ENCODE measurements around the gene ITPRIP. TPM values are rescaled to one million over a fixed set of nuclear protein-coding genes. Genes with fewer than 3 reads are reported as not detected.
A peak's percentile ranks its signal among the peaks of the same experiment; 100 is the strongest.

Gene ITPRIP
- polyA plus RNA-seq, 1 donor (not counting 4 experiments of a cell fraction or from before 2014, with no cell fraction given) = 12.1 TPM

DNA sequence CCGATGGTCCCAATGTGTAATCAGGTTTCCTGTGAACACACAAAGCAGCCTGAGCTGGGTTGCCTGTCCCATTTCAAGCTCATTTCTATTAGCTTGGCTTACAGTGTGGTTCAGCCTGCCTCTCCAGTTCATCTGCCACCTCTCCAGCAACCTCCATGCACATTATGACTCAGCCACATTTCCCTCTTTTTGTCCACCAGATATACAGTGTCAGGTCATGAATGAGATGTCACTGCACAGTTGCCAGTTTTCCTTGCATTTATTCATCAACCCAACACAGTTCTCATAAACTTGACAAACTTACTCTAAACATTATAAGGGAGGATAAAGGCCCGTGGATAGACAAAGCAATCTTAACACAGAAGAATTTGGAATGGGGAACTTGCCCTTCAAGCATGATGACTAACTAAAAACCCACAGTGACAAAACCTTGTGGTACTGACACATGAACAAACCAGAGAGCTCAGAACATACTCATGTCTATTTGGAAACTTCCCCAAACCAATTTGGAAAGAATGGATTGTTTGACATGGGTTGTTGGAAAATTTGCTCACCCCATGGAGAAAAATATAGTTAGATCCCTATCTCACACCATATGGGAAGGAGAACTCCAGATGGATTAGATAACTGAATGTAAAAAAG is 12.9 kb upstream of the ITPRIP start:
- H4K20me1 ChIP-seq (ENCODE audit: control insufficient read depth, extremely low read depth, insufficient read depth, low read length) = no peaks in the 10 kb centered on the region
- H3K36me3 ChIP-seq (ENCODE audit: control insufficient read depth in 2 of 2, extremely low read depth in 1 of 2, insufficient read depth in 2 of 2, low read length in 2 of 2) = no peaks in the 10 kb centered on the region
- dilution Hi-C loops (cut with MboI; ENCODE audit: extremely low pct_ligation_motif_present, low sequenced_read_pairs) = no loop called here
- H3K9ac ChIP-seq (ENCODE audit: control insufficient read depth, extremely low read depth, insufficient read depth, low read length) = peak overlapping the region; percentile 20
- no peaks in the 10 kb centered on the region for H3K79me2 ChIP-seq (ENCODE audit: control insufficient read depth, insufficient read depth, low read length)
- H3K4me1 ChIP-seq (ENCODE audit: control insufficient read depth, extremely low read depth, insufficient read depth, low read length) = peaks cover 38% of the 10 kb centered on the region
- no peak for DNase-seq (ENCODE audit: low read depth, low spot score)
- no peaks in the 10 kb centered on the region for H3K9me1 ChIP-seq (ENCODE audit: control insufficient read depth, extremely low read depth, insufficient read depth, low read length)
- FAIRE-seq = peak; percentile 66
- TF ChIP-seq, protein P1, sequence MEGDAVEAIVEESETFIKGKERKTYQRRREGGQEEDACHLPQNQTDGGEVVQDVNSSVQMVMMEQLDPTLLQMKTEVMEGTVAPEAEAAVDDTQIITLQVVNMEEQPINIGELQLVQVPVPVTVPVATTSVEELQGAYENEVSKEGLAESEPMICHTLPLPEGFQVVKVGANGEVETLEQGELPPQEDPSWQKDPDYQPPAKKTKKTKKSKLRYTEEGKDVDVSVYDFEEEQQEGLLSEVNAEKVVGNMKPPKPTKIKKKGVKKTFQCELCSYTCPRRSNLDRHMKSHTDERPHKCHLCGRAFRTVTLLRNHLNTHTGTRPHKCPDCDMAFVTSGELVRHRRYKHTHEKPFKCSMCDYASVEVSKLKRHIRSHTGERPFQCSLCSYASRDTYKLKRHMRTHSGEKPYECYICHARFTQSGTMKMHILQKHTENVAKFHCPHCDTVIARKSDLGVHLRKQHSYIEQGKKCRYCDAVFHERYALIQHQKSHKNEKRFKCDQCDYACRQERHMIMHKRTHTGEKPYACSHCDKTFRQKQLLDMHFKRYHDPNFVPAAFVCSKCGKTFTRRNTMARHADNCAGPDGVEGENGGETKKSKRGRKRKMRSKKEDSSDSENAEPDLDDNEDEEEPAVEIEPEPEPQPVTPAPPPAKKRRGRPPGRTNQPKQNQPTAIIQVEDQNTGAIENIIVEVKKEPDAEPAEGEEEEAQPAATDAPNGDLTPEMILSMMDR (optimal IDR thresholded peaks at IDR 0.05 in 1 of 3, IDR thresholded peaks at IDR 0.05 in 1 of 3, conservative IDR thresholded peaks at IDR 0.05 in 1 of 3; ENCODE audit: extremely low read depth in 1 of 3, insufficient read depth in 2 of 3, low read length in 3 of 3) = no peak
- TF ChIP-seq EZH2 (IDR thresholded peaks at IDR 0.05; ENCODE audit: low read length) = no peak
- no peaks in the 10 kb centered on the region for H3K9me3 ChIP-seq (ENCODE audit: control insufficient read depth, low read depth, low read length)
- peak overlapping the region; percentile 42 for H3K4me2 ChIP-seq (ENCODE audit: control insufficient read depth, extremely low read depth, insufficient read depth, low read depth, low read length)
- no peak overlapping the region for H2AFZ ChIP-seq (ENCODE audit: control insufficient read depth, low read length)
- H3K4me3 ChIP-seq (ENCODE audit: control insufficient read depth in 2 of 3, extremely low read depth in 1 of 3, insufficient read depth in 2 of 3, low read depth in 1 of 3, low read length in 3 of 3) = no peak overlapping the region
- peak overlapping the region; percentile 64 for H3K27ac ChIP-seq (ENCODE audit: control insufficient read depth, insufficient read depth, low read length)
- H3K27me3 ChIP-seq (ENCODE audit: control insufficient read depth, extremely low read depth, insufficient read depth, low read length) = peaks cover 8% of the 10 kb centered on the region

DNA sequence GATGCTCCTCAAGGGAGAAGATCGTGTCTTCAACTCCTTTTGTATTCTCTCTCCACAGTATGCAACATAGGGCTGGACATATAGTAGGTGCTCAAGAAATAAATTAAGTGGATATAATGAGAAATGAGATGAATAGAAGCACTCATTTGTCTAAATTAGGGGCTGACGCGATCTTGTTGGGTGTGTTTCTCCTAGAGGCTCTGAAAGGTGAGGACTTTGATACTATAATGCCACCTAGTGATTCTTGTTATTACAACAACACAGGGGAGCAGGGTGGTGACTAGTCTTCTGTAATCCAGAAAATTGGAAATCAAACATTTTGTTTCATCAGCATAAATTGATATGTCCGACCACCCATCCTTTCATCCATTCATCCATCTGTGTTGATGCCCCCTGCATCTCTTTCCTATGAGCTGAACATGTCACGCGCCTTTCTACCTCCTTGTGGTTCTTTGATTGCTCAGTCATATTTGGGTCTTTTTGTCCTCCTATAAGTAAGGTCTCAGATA is 11.9 kb upstream of the ITPRIP start:
- FAIRE-seq = no peak
- TF ChIP-seq EZH2 (IDR thresholded peaks at IDR 0.05; ENCODE audit: low read length) = no peak
- TF ChIP-seq, protein P1 (optimal IDR thresholded peaks at IDR 0.05 in 1 of 3, IDR thresholded peaks at IDR 0.05 in 1 of 3, conservative IDR thresholded peaks at IDR 0.05 in 1 of 3; ENCODE audit: extremely low read depth in 1 of 3, insufficient read depth in 2 of 3, low read length in 3 of 3) = peak; percentile 43 to 62 (median 55)

More for the DNA sequence above, 11.9 kb upstream of the ITPRIP start:
- Histone ChIP-seq H2AFZ (ENCODE audit: control insufficient read depth, low read length) (peak overlapping the region; percentile 67), H3K4me3 (ENCODE audit: control insufficient read depth in 2 of 3, extremely low read depth in 1 of 3, insufficient read depth in 2 of 3, low read depth in 1 of 3, low read length in 3 of 3) (peak overlapping the region in 1 of 3 experiments; percentile 18), H3K4me1 (ENCODE audit: control insufficient read depth, extremely low read depth, insufficient read depth, low read length) (peaks cover 38% of the 10 kb centered on the region), H3K9ac (ENCODE audit: control insufficient read depth, extremely low read depth, insufficient read depth, low read length) (peak overlapping the region; percentile 62), H3K27me3 (ENCODE audit: control insufficient read depth, extremely low read depth, insufficient read depth, low read length) (peaks cover 8% of the 10 kb centered on the region), H4K20me1 (ENCODE audit: control insufficient read depth, extremely low read depth, insufficient read depth, low read length) (no peaks in the 10 kb centered on the region), H3K9me1 (ENCODE audit: control insufficient read depth, extremely low read depth, insufficient read depth, low read length) (no peaks in the 10 kb centered on the region), H3K27ac (ENCODE audit: control insufficient read depth, insufficient read depth, low read length) (peak overlapping the region; percentile 83), H3K79me2 (ENCODE audit: control insufficient read depth, insufficient read depth, low read length) (no peaks in the 10 kb centered on the region), H3K4me2 (ENCODE audit: control insufficient read depth, extremely low read depth, insufficient read depth, low read depth, low read length) (peak overlapping the region; percentile 78), H3K36me3 (ENCODE audit: control insufficient read depth in 2 of 2, extremely low read depth in 1 of 2, insufficient read depth in 2 of 2, low read length in 2 of 2) (no peaks in the 10 kb centered on the region), H3K9me3 (ENCODE audit: control insufficient read depth, low read depth, low read length) (no peaks in the 10 kb centered on the region)
- dilution Hi-C loops (cut with MboI; ENCODE audit: extremely low pct_ligation_motif_present, low sequenced_read_pairs) = no loop called here
- DNase-seq (ENCODE audit: low read depth, low spot score) = no peak
